A549 (cell line): ENCODE data around the gene NOL7. TPM values are rescaled to one million over a fixed set of nuclear protein-coding genes. Genes with fewer than 3 reads are reported as not detected.

Experiments used
- ATAC-seq, 2 experiments: fragments of 200-7000 bp in 1 of 2; fragments of >200 bp in 1 of 2; cut with Nextera tagmentation in 1 of 2; cut with Tn5 transposase in 1 of 2; 3 replicates each; pipeline versions ENCODE4 v1.8.0 to v1.9.1; 2018 to 2020; ENCODE audit warnings: mild to moderate bottlenecking in 1 of 2, moderate library complexity in 1 of 2
- CTCF ChIA-PET: fragments of 300-600 bp; sonication (Branson Sonifier 250); formaldehyde crosslinking; extraction: SDS; loops from one replicate; lab custom pipeline; 2021; ENCODE audit warnings: antibody characterized with exemption, inconsistent platforms; lab: Yijun Ruan, JAX
- POLR2A ChIA-PET: fragments of 350-600 bp; formaldehyde crosslinking; extraction: SDS; loops from one replicate; lab custom pipeline; 2021; ENCODE audit warnings: antibody characterized with exemption, inconsistent platforms; lab: Yijun Ruan, JAX
- DNase-seq, 2 experiments: peaks; one replicate each; pipeline versions ENCODE4 v3.0.0 to v3.0.0-alpha.2; 2011 to 2016; ENCODE audit warnings: low read depth in 1 of 2, low spot score in 1 of 2
- FAIRE-seq: peaks from 2 replicates; lab custom pipeline; 2011; peaks lifted over from hg19 to GRCh38; lab: Jason Lieb, UNC
- H3K27ac ChIP-seq, 2 experiments: fragments of >200 bp; sonication (Bioruptor Twin); formaldehyde crosslinking; 3 replicates each; pipeline ENCODE4 v1.5.1; 2016 to 2017
- H3K4me1 ChIP-seq: fragments of >200 bp; sonication (Bioruptor Twin); formaldehyde crosslinking; 3 replicates; pipeline ENCODE4 v1.6.1; 2016
- H3K4me2 ChIP-seq: fragments of >200 bp; sonication (Bioruptor Twin); formaldehyde crosslinking; 3 replicates; pipeline ENCODE4 v1.6.1; 2016
- H3K4me3 ChIP-seq: fragments of >200 bp; sonication (Bioruptor Twin); formaldehyde crosslinking; 3 replicates; pipeline ENCODE4 v1.5.1; 2016
- H3K9me3 ChIP-seq: fragments of >200 bp; sonication (Bioruptor Twin); formaldehyde crosslinking; 3 replicates; pipeline ENCODE4 v1.6.1; 2016
- BHLHE40 ChIP-seq: IDR thresholded peaks from 2 replicates; pipeline ENCODE4 v1.6.1; 2012; ENCODE audit warnings: low read depth, low read length, inconsistent platforms
- CBX2 ChIP-seq: fragments of 200-600 bp; sonication (generic); IDR thresholded peaks from 2 replicates; pipeline ENCODE4 v1.6.1; 2016; ENCODE audit warnings: low read depth, mild to moderate bottlenecking, borderline replicate concordance
- CBX8 ChIP-seq: fragments of 200-600 bp; sonication (generic); IDR thresholded peaks from 2 replicates; pipeline ENCODE4 v1.6.1; 2016
- CHD4 ChIP-seq: fragments of 200-600 bp; sonication (generic); IDR thresholded peaks from 2 replicates; pipeline ENCODE4 v1.6.1; 2016; ENCODE audit warnings: antibody characterized with exemption, mild to moderate bottlenecking, borderline replicate concordance
- E2F6 ChIP-seq: IDR thresholded peaks from 2 replicates; pipeline ENCODE4 v1.6.1; 2012; ENCODE audit warnings: low read depth, borderline replicate concordance
- HEYL ChIP-seq: fragments of 250-450 bp; sonication (Bioruptor Pico); IDR thresholded peaks from 2 replicates; pipeline ENCODE4 v1.8.0; 2021; ENCODE audit warnings: mild to moderate bottlenecking, moderate library complexity
- HMGXB4 ChIP-seq: fragments of 250-450 bp; sonication (Bioruptor Pico); IDR thresholded peaks from 2 replicates; pipeline ENCODE4 v1.5.0; 2021; ENCODE audit warnings: mild to moderate bottlenecking, moderate library complexity, borderline replicate concordance
- JUNB ChIP-seq: fragments of >200 bp; sonication (Bioruptor Twin); formaldehyde crosslinking; IDR thresholded peaks from 2 replicates; pipeline ENCODE4 v1.6.1; 2016
- KDM1A ChIP-seq: fragments of 200-600 bp; sonication (generic); IDR thresholded peaks from 2 replicates; pipeline ENCODE4 v1.6.1; 2016; ENCODE audit warnings: low read depth, mild to moderate bottlenecking
- MAFK ChIP-seq: fragments of 450-650 bp; IDR thresholded peaks from 2 replicates; pipeline ENCODE4 v1.6.1; 2014; ENCODE audit not compliant: partially characterized antibody
- NFE2L2 ChIP-seq: fragments of 150-350 bp; conservative IDR thresholded peaks from 2 replicates; pipeline ENCODE4 v1.6.1; 2014; ENCODE audit warnings: low read length
- PBX3 ChIP-seq: IDR thresholded peaks from 2 replicates; pipeline ENCODE4 v1.6.1; 2012
- POLR2A ChIP-seq: IDR thresholded peaks from 2 replicates; pipeline ENCODE4 v1.6.1; 2012; ENCODE audit warnings: mild to moderate bottlenecking, low read length
- POLR2AphosphoS2 ChIP-seq: conservative IDR thresholded peaks from 2 replicates; pipeline ENCODE4 v1.6.1; 2012; ENCODE audit warnings: low read length, improper control_type of control experiment, inconsistent platforms
- RAD21 ChIP-seq, 2 experiments: fragments of >200 bp in 1 of 2; sonication (Bioruptor Twin) in 1 of 2; formaldehyde crosslinking in 1 of 2; IDR thresholded peaks in 1 of 2; conservative IDR thresholded peaks in 1 of 2; 2 replicates in 1 of 2; 3 replicates in 1 of 2; pipeline ENCODE4 v1.6.1; 2012 to 2018; ENCODE audit warnings: inconsistent platforms in 1 of 2
- RARB ChIP-seq: fragments of 250-450 bp; sonication (Bioruptor Pico); IDR thresholded peaks from 2 replicates; pipeline ENCODE4 v1.8.0; 2021; ENCODE audit warnings: mild to moderate bottlenecking, moderate library complexity
- RFX5 ChIP-seq: fragments of 450-650 bp; IDR thresholded peaks from 2 replicates; pipeline ENCODE4 v1.7.1; 2014; ENCODE audit warnings: antibody characterized with exemption, mild to moderate bottlenecking, moderate library complexity
- SMC3 ChIP-seq: fragments of >200 bp; sonication (Bioruptor Twin); formaldehyde crosslinking; IDR thresholded peaks from 3 replicates; pipeline ENCODE4 v1.6.1; 2018; ENCODE audit warnings: inconsistent platforms
- USF2 ChIP-seq: fragments of 450-650 bp; IDR thresholded peaks from 2 replicates; pipeline ENCODE4 v1.6.1; 2014; ENCODE audit warnings: antibody characterized with exemption
- ZC3H11A ChIP-seq: fragments of 450-650 bp; IDR thresholded peaks from 2 replicates; pipeline ENCODE4 v1.6.1; 2014; ENCODE audit warnings: antibody characterized with exemption, mild to moderate bottlenecking
- ZSCAN20 ChIP-seq: fragments of 250-450 bp; sonication (Bioruptor Pico); IDR thresholded peaks from 2 replicates; pipeline ENCODE4 v1.8.0; 2022; ENCODE audit warnings: mild to moderate bottlenecking, moderate library complexity
- WGBS: methylation state at CpG from one replicate; pipeline ENCODE4 v1.1.6; 2017; ENCODE audit errors: missing lambda C conversion rate; 5-methylcytosine and 5-hydroxymethylcytosine counted together
- polyA plus RNA-seq, 4 experiments: library from polyadenylated mRNA; depleted of rRNA in 3 of 4; stranded (reverse); fragments of >200 nt; fragmentation: RNase III in 1 of 4; extraction: RNeasy Plus Mini Kit Qiagen cat#74134 plus additional on column Dnase treatment in 1 of 4; gene quantifications; 2 replicates in 3 of 4; 3 replicates in 1 of 4; pipeline ENCODE4 v1.2.3, GENCODE V29; 2011 to 2017
- TF ChIP-seq, protein P1 (sequence below): IDR thresholded peaks from 2 replicates; pipeline ENCODE4 v1.6.1; 2012
- TF ChIP-seq, protein P2 (sequence below): fragments of >200 bp; sonication (Bioruptor Twin); formaldehyde crosslinking; IDR thresholded peaks from 3 replicates; pipeline ENCODE4 v1.5.1; 2016

The NOL7 gene
- polyA plus RNA-seq, 2 of the 4 experiments (the other 2 are of a cell fraction) = 75.1 to 85.9 TPM

- Histone ChIP-seq H3K27ac (no peak overlapping the region), H3K4me2 (no peak overlapping the region)
- no peak for DNase-seq
- ATAC-seq = no peak
- no peak for FAIRE-seq
- POLR2A ChIA-PET = interaction anchor here (1.0 to 2.9 kb wide), 3 partner anchors 11 to 89 kb away, joined by 3 to 40 read pairs (median 25); partner anchors contain the start of genes GFOD1 and NOL7
- CTCF ChIA-PET = interaction anchor here (1.4 to 2.3 kb wide), 6 partner anchors 8 to 279 kb away, joined by 3 to 12 read pairs (median 6); no protein-coding TSS in a partner anchor
- TF ChIP-seq E2F6 (no peak), RARB (CRISPR knock-in tag) (no peak), CBX8 (no peak), SMC3 (no peak), CBX2 (no peak), HMGXB4 (CRISPR knock-in tag) (no peak), RFX5 (no peak), POLR2A (no peak), NFE2L2 (no peak), PBX3 (no peak), BHLHE40 (no peak), KDM1A (no peak), MAFK (no peak), CHD4 (no peak)
- TF ChIP-seq, protein P1, sequence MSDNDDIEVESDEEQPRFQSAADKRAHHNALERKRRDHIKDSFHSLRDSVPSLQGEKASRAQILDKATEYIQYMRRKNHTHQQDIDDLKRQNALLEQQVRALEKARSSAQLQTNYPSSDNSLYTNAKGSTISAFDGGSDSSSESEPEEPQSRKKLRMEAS = no peak
- TF ChIP-seq, protein P2, sequence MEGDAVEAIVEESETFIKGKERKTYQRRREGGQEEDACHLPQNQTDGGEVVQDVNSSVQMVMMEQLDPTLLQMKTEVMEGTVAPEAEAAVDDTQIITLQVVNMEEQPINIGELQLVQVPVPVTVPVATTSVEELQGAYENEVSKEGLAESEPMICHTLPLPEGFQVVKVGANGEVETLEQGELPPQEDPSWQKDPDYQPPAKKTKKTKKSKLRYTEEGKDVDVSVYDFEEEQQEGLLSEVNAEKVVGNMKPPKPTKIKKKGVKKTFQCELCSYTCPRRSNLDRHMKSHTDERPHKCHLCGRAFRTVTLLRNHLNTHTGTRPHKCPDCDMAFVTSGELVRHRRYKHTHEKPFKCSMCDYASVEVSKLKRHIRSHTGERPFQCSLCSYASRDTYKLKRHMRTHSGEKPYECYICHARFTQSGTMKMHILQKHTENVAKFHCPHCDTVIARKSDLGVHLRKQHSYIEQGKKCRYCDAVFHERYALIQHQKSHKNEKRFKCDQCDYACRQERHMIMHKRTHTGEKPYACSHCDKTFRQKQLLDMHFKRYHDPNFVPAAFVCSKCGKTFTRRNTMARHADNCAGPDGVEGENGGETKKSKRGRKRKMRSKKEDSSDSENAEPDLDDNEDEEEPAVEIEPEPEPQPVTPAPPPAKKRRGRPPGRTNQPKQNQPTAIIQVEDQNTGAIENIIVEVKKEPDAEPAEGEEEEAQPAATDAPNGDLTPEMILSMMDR = no peak
- TF ChIP-seq, all 56 proteins: peak for 0
- Histone ChIP-seq H3K4me1 (peaks cover 6% of the 10 kb centered on the region; the same call in 1 of the 3 replicates), H3K4me3 (no peak overlapping the region), H3K9me3 (peaks cover 10% of the 10 kb centered on the region; the same call in 2 of the 3 replicates)
- 97% methylated on average over 3 of the region's 3 CpGs for WGBS
Measured at GRCh38 chr6:13576017-13576416, 39.1 kb upstream of the NOL7 start.

GRCh38 chr6:13577926-13578325 lies 37.2 kb upstream of the NOL7 start:
- no peak for DNase-seq
- Histone ChIP-seq H3K4me2 (no peak overlapping the region), H3K9me3 (peaks cover 10% of the 10 kb centered on the region; the same call in 2 of the 3 replicates), H3K4me3 (no peak overlapping the region), H3K27ac (no peak overlapping the region), H3K4me1 (peaks cover 6% of the 10 kb centered on the region; the same call in 1 of the 3 replicates)
- 82% methylated on average over 3 of the region's 3 CpGs for WGBS
- ChIA-PET POLR2A (no interaction called here), CTCF (no interaction called here)
- no peak for TF ChIP-seq POLR2AphosphoS2
- TF ChIP-seq BHLHE40 = no peak
- TF ChIP-seq USF2 = no peak
- TF ChIP-seq, protein P1 = no peak
- no peak for TF ChIP-seq ZC3H11A
- TF ChIP-seq JUNB = no peak
- TF ChIP-seq ZSCAN20 = no peak
- no peak for TF ChIP-seq HEYL (CRISPR knock-in tag)
- TF ChIP-seq RFX5 = no peak
- no peak for TF ChIP-seq RAD21 (conservative IDR thresholded peaks at IDR 0.05 in 1 of 2, IDR thresholded peaks at IDR 0.05 in 1 of 2)
- TF ChIP-seq CBX2 = no peak
- TF ChIP-seq E2F6 = no peak
- no peak for ATAC-seq
- no peak for FAIRE-seq
